HG02642 (cell line): ENCODE measurements around the gene CD84.
A peak's percentile ranks its signal among the peaks of the same experiment; 100 is the strongest.
"Not testable (repeated sequence)": the region's sequence is repeated elsewhere in the genome, so short reads cannot be mapped to it uniquely, and the experiment has no call there.

Experiments
- ATAC-seq: cut with Tn5 transposase; IDR thresholded peaks from one replicate; pipeline ENCODE4 v1.9.1; 2021; ENCODE audit warnings: mild to moderate bottlenecking; ENCODE audit not compliant: unreplicated experiment, poor library complexity

Gene CD84

GRCh38 chr1:160610569-160611242 lies 31.4 kb upstream of the CD84 start:
- ATAC-seq = no peak

- no peak for ATAC-seq
Observed at GRCh38 chr1:160608941-160609340, 29.6 kb upstream of the CD84 start.

- ATAC-seq = no peak
Observed at GRCh38 chr1:160608514-160608913, 29.2 kb upstream of the CD84 start.

DNA sequence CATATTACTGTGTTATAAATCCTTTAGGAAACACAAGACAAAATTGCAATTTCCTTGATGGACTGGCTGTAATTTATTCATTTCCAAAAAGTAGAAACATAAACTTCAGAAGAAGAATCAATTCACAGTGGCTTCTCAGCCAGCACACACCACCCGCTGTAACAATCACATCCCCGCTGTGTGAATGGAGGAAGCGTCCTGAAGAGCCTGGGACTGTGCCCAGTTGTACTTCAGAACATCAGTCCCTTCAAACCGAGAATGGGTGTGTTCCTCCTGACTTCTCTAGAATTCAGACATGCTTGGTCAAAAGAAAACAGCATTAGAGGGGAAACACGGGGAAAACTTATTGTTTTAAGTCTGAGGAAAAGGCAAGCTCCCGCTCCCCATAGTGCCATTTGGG lies 28.8 kb upstream of the CD84 start:
- ATAC-seq = no peak

- no peak for ATAC-seq
Observed at GRCh38 chr1:160607672-160608032, 28.4 kb upstream of the CD84 start.

- peak; percentile 68 for ATAC-seq
Observed at GRCh38 chr1:160607011-160607671, 27.8 kb upstream of the CD84 start.

- ATAC-seq = no peak
Observed at GRCh38 chr1:160606611-160607010, 27.3 kb upstream of the CD84 start.

- no peak for ATAC-seq
Observed at GRCh38 chr1:160605792-160606479, 26.6 kb upstream of the CD84 start.

GRCh38 chr1:160605205-160605604 lies 25.9 kb upstream of the CD84 start:
- ATAC-seq = no peak

DNA sequence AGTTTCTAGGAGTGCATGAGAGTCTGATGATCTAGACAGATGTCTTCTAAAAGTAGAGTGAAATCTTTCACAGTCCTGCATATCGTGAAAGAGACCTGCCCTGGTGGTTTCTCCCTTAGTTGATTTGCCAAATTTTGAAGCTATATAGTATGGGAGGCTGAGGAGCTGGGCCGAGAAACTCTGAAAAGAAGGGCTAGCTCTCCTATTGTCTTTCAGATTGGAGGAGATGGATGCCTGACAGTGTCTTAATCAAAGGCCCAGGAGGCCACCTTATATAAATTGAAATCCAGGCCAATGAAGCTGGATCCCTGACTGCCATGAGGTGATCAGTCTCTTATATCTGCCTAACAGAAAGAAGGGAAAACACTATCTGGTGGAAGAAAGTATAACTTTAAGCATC lies 18.4 kb upstream of the CD84 start:
- ATAC-seq = no peak

DNA sequence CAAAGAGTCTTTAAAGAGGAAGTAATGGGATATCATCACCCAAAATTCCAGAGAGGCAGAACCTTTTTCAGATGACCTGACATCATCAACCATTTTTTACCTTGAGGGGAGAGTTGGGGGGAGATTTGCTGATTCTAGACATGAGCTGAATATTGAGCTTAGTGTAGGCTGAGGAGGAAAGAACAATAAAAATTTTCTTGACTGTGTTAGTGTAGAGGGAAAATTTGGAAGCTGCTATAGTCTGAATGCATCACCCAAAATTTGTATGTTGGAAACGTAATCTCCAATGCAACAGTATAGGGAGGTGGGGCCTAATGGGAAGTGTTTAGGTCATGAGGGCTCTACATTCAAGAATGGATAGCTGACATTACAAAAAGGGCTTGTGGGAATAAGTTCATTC lies 17.8 kb upstream of the CD84 start:
- no peak for ATAC-seq

- no peak for ATAC-seq
Observed at GRCh38 chr1:160590488-160590887, 11.2 kb upstream of the CD84 start.

- ATAC-seq = no peak
Observed at GRCh38 chr1:160588468-160588867, 9.2 kb upstream of the CD84 start.

GRCh38 chr1:160584784-160585183 lies 5.5 kb upstream of the CD84 start:
- ATAC-seq = no peak

- not testable (repeated sequence) for ATAC-seq
Observed at GRCh38 chr1:160582976-160583375, 3.7 kb upstream of the CD84 start.

DNA sequence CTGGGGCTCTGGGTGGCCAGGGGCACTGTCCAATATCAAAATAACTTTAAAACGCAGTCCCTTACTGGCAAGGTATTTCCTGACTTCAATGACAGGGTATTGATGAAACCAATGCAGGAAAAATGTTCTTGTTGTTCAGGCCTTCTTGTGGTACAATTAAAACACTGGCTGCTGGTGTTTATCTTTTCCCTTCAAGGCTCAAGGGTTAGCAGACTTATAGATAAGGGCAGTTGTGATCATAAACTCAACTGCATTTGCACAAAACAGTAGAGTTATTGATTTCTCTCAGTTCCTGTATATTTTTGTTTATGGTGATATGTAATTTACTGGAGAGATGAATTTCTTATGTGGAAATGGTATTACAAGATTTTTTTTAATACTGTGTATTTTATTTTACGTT lies 2.7 kb upstream of the CD84 start:
- ATAC-seq = no peak

- no peak for ATAC-seq
Observed at GRCh38 chr1:160580221-160580812, 1.0 kb upstream of the CD84 start.

- ATAC-seq = no peak
Observed at GRCh38 chr1:160578525-160579191, 638 bp downstream of the CD84 start.

- ATAC-seq = no peak
Observed at GRCh38 chr1:160578175-160578524, 1.1 kb downstream of the CD84 start.

- ATAC-seq = no peak
Observed at GRCh38 chr1:160577671-160578070, 1.6 kb downstream of the CD84 start.

GRCh38 chr1:160576884-160577283 lies 2.4 kb downstream of the CD84 start:
- no peak for ATAC-seq
